OCI-LY3 (cell line): ENCODE measurements around the gene SIK2.

Experiments
- H2AFZ ChIP-seq: fragments of 200-600, 300-600 bp; shearing (Covaris generic); 2 replicates; pipeline ENCODE4 v1.6.0; 2014; ENCODE audit warnings: antibody characterized with exemption, low read depth, low read length
- H3K27ac ChIP-seq: fragments of 200-600, 300-600 bp; sonication (generic); 2 replicates; pipeline ENCODE4 v1.5.1; 2014; ENCODE audit warnings: mild to moderate bottlenecking, low read length, moderate library complexity, mixed read lengths
- H3K27me3 ChIP-seq: fragments of 200-600, 300-600 bp; sonication (generic); 2 replicates; pipeline ENCODE4 v1.6.1; 2014; ENCODE audit warnings: low read depth, low read length, mixed read lengths
- H3K36me3 ChIP-seq: fragments of 200-600, 300-600 bp; sonication (generic); replicated peaks from 2 replicates; pipeline ENCODE3; 2014; ENCODE audit warnings: low read depth, low read length, mixed read lengths
- H3K4me1 ChIP-seq: fragments of 300-600, 200-600 bp; sonication (generic); 2 replicates; pipeline ENCODE4 v1.6.1; 2014; ENCODE audit warnings: low read length, mixed read lengths
- H3K4me2 ChIP-seq: fragments of 200-600, 300-600 bp; sonication (generic); 2 replicates; pipeline ENCODE4 v1.6.1; 2014; ENCODE audit warnings: low read length, mixed read lengths
- H3K4me3 ChIP-seq: fragments of 300-600, 200-600 bp; sonication (generic); 2 replicates; pipeline ENCODE4 v1.5.1; 2014; ENCODE audit warnings: antibody characterized with exemption, mild to moderate bottlenecking, low read length, moderate library complexity
- H3K79me2 ChIP-seq: fragments of 300-600, 200-600 bp; shearing (Covaris generic); 2 replicates; pipeline ENCODE4 v1.6.1; 2014; ENCODE audit warnings: mild to moderate bottlenecking, low read length, mixed read lengths
- H3K9ac ChIP-seq: fragments of 300-600, 200-600 bp; shearing (Covaris generic); 2 replicates; pipeline ENCODE4 v1.6.0; 2014; ENCODE audit warnings: mild to moderate bottlenecking, low read length, moderate library complexity
- H3K9me3 ChIP-seq: fragments of 200-600, 300-600 bp; shearing (Covaris generic); 2 replicates; pipeline ENCODE4 v1.6.1; 2014; ENCODE audit warnings: low read length, mixed read lengths; ENCODE audit not compliant: insufficient read depth
- H4K20me1 ChIP-seq: fragments of 200-600, 300-600 bp; sonication (generic); 2 replicates; pipeline ENCODE4 v1.6.1; 2016; ENCODE audit warnings: low read length, mixed read lengths; ENCODE audit not compliant: insufficient read depth
- CTCF ChIP-seq: fragments of 200-600, 300-600 bp; sonication (generic); IDR thresholded peaks from 2 replicates; pipeline ENCODE4 v1.5.1; 2014; ENCODE audit warnings: antibody characterized with exemption, low read length, low read depth
- EZH2phosphoT487 ChIP-seq: fragments of 200-600 bp; shearing (Covaris generic); IDR thresholded peaks from 2 replicates; pipeline ENCODE4 v1.6.1; 2018; ENCODE audit warnings: antibody characterized with exemption, mixed run types, low read depth

Gene SIK2

GRCh38 chr11:111734101-111734953, 132.1 kb downstream of the SIK2 start:
- Histone ChIP-seq H3K9ac (no peak overlapping the region), H3K4me2 (no peak overlapping the region), H3K4me3 (no peak overlapping the region), H2AFZ (no peak overlapping the region), H4K20me1 (no peaks in the 10 kb centered on the region), H3K27me3 (no peaks in the 10 kb centered on the region), H3K79me2 (no peaks in the 10 kb centered on the region), H3K36me3 (peaks cover 20% of the 10 kb centered on the region), H3K9me3 (no peaks in the 10 kb centered on the region), H3K4me1 (no peaks in the 10 kb centered on the region), H3K27ac (no peak overlapping the region)
- TF ChIP-seq EZH2phosphoT487, result no peak
- no peak for TF ChIP-seq CTCF

GRCh38 chr11:111734954-111735261, 132.7 kb downstream of the SIK2 start:
- H4K20me1 ChIP-seq, result no peaks in the 10 kb centered on the region
- H3K27ac ChIP-seq, result no peak overlapping the region
- H2AFZ ChIP-seq, result no peak overlapping the region
- H3K9me3 ChIP-seq, result no peaks in the 10 kb centered on the region
- H3K79me2 ChIP-seq, result no peaks in the 10 kb centered on the region
- H3K36me3 ChIP-seq, result peaks cover 21% of the 10 kb centered on the region
- no peak overlapping the region for H3K4me2 ChIP-seq
- TF ChIP-seq CTCF, result no peak
- TF ChIP-seq EZH2phosphoT487, result no peak
- peaks cover 1% of the 10 kb centered on the region for H3K4me1 ChIP-seq
- H3K4me3 ChIP-seq, result no peak overlapping the region
- H3K9ac ChIP-seq, result no peak overlapping the region
- H3K27me3 ChIP-seq, result no peaks in the 10 kb centered on the region

- H3K4me1 ChIP-seq, result peaks cover 7% of the 10 kb centered on the region
- no peak overlapping the region for H3K9ac ChIP-seq
- H3K4me3 ChIP-seq, result no peak overlapping the region
- H3K79me2 ChIP-seq, result no peaks in the 10 kb centered on the region
- no peaks in the 10 kb centered on the region for H3K27me3 ChIP-seq
- H3K27ac ChIP-seq, result no peak overlapping the region
- H2AFZ ChIP-seq, result no peak overlapping the region
- H3K9me3 ChIP-seq, result no peaks in the 10 kb centered on the region
- TF ChIP-seq CTCF (no peak), EZH2phosphoT487 (no peak)
- H4K20me1 ChIP-seq, result no peaks in the 10 kb centered on the region
- no peak overlapping the region for H3K4me2 ChIP-seq
- peaks cover 24% of the 10 kb centered on the region for H3K36me3 ChIP-seq
These were observed 133.2 kb downstream of the SIK2 start for GRCh38 chr11:111735262-111736116.

GRCh38 chr11:111736181-111736590, 133.9 kb downstream of the SIK2 start:
- H3K9me3 ChIP-seq, result no peaks in the 10 kb centered on the region
- no peak overlapping the region for H3K4me2 ChIP-seq
- no peaks in the 10 kb centered on the region for H3K79me2 ChIP-seq
- peaks cover 11% of the 10 kb centered on the region for H3K4me1 ChIP-seq
- no peaks in the 10 kb centered on the region for H4K20me1 ChIP-seq
- no peak overlapping the region for H3K9ac ChIP-seq
- TF ChIP-seq CTCF (no peak), EZH2phosphoT487 (no peak)
- H2AFZ ChIP-seq, result no peak overlapping the region
- peaks cover 31% of the 10 kb centered on the region for H3K36me3 ChIP-seq
- H3K27me3 ChIP-seq, result no peaks in the 10 kb centered on the region
- no peak overlapping the region for H3K4me3 ChIP-seq
- H3K27ac ChIP-seq, result no peak overlapping the region
